ENCODE data around the gene AK2. TPM values are rescaled to one million over a fixed set of nuclear protein-coding genes. Genes with fewer than 3 reads are reported as not detected.

The AK2 gene
- total and polyA plus RNA-seq, 4 donors, result 34.2 to 181 (median 115) TPM

DNA sequence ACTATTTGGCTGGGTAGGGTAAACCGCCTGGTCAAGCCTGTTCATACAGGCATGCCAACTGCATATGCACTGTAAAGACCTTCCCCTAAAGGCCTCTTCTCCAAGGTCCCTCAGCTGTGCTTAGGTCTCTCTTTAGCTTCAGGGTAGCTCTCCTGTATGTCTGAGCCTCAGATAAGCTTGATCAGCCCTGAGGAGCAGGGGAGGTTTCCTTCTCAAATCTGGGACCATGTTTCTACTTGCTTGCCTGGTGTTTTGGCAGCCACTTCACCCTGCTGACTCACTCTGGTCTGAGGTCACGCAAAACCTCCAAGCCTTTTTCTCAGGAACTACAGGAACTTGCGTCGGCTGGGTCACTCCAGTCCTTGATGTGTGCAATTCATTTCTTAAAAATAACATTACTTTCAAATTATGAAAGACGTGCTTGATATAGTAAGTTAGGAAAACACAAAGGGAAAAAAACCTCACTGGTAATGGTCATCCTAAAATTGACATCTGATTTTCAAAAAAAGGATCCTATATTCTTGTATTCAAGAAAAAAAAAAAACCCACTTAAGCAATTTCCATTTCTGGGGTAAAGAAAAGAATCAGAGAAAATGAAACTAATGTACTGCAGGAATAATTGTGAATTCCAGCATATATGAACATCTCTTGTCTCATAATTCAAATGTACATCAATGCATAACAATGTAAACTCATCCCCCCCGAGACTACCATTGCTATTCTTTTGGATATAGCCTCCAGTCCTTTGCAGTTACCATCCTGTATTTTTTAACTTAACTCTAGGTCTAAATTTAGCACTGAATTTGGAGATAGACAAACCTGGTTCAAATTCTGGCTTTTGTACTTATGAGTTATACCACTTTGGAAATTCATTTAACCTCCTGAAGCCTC, 47.3 kb downstream of the AK2 start:
- no peak overlapping the region for H3K4me3 ChIP-seq (ENCODE audit: low read depth in 1 of 3, low read length in 3 of 3)
- TF ChIP-seq, protein P1, sequence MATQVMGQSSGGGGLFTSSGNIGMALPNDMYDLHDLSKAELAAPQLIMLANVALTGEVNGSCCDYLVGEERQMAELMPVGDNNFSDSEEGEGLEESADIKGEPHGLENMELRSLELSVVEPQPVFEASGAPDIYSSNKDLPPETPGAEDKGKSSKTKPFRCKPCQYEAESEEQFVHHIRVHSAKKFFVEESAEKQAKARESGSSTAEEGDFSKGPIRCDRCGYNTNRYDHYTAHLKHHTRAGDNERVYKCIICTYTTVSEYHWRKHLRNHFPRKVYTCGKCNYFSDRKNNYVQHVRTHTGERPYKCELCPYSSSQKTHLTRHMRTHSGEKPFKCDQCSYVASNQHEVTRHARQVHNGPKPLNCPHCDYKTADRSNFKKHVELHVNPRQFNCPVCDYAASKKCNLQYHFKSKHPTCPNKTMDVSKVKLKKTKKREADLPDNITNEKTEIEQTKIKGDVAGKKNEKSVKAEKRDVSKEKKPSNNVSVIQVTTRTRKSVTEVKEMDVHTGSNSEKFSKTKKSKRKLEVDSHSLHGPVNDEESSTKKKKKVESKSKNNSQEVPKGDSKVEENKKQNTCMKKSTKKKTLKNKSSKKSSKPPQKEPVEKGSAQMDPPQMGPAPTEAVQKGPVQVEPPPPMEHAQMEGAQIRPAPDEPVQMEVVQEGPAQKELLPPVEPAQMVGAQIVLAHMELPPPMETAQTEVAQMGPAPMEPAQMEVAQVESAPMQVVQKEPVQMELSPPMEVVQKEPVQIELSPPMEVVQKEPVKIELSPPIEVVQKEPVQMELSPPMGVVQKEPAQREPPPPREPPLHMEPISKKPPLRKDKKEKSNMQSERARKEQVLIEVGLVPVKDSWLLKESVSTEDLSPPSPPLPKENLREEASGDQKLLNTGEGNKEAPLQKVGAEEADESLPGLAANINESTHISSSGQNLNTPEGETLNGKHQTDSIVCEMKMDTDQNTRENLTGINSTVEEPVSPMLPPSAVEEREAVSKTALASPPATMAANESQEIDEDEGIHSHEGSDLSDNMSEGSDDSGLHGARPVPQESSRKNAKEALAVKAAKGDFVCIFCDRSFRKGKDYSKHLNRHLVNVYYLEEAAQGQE (IDR thresholded peaks at IDR 0.05), result no peak
- TF ChIP-seq JUND (IDR thresholded peaks at IDR 0.05) (peak; percentile 47 to 67), NR2F2 (IDR thresholded peaks at IDR 0.05) (peak; percentile 48), YY1 (IDR thresholded peaks at IDR 0.05) (no peak), EGR1 (IDR thresholded peaks at IDR 0.05; ENCODE audit: low read depth in 2 of 2) (no peak)
- TF ChIP-seq, protein P2, sequence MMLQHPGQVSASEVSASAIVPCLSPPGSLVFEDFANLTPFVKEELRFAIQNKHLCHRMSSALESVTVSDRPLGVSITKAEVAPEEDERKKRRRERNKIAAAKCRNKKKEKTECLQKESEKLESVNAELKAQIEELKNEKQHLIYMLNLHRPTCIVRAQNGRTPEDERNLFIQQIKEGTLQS (IDR thresholded peaks at IDR 0.05), result no peak
- WGBS, result 73% methylated on average over 6 of the region's 6 CpGs

DNA sequence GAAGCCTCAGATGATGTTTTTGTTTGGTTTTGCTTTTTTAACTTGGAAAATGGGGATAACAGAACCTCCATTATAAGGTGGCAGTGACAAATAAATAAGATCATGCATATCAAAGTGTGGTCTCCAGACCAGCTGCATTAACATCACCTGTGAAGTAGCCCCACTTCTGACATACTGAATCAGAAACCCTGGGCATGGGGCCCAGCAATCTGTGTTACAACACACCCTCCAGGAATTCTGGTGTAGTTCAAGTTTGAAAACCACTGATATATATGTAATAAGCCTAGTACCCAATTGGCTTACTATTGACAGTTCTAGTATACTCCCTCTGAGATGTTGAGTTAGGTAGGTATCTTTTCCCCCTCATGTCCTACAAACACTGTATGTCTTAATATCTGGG, 48.0 kb downstream of the AK2 start:
- Histone ChIP-seq H3K4me3 (ENCODE audit: low read depth in 1 of 3, low read length in 3 of 3) (no peak overlapping the region), H3K36me3 (ENCODE audit: control insufficient read depth in 4 of 4, insufficient read depth in 3 of 4, low read depth in 1 of 4, low read length in 3 of 4) (no peaks in the 10 kb centered on the region), H3K9me3 (ENCODE audit: control insufficient read depth in 4 of 4, low read length in 3 of 4) (no peaks in the 10 kb centered on the region), H3K9ac (ENCODE audit: low read depth in 1 of 2, low read length in 2 of 2) (no peak overlapping the region), H3K27ac (ENCODE audit: low read depth in 1 of 2, low read length in 2 of 2) (peak overlapping the region; percentile 58 to 70), H3K27me3 (ENCODE audit: control insufficient read depth in 4 of 4, insufficient read depth in 4 of 4, low read length in 3 of 4) (no peaks in the 10 kb centered on the region), H3K4me1 (ENCODE audit: control insufficient read depth in 4 of 4, insufficient read depth in 4 of 4, low read length in 3 of 4) (peaks cover 0 to 8% (median 5%) of the 10 kb centered on the region in 4 donors)
- no peak for DNase-seq (ENCODE audit: low spot score)
- TF ChIP-seq, protein P1 (IDR thresholded peaks at IDR 0.05), result no peak
- TF ChIP-seq RAD21 (IDR thresholded peaks at IDR 0.05) (peak; percentile 30 to 31), SP1 (IDR thresholded peaks at IDR 0.05) (no peak)
- TF ChIP-seq, protein P3, sequence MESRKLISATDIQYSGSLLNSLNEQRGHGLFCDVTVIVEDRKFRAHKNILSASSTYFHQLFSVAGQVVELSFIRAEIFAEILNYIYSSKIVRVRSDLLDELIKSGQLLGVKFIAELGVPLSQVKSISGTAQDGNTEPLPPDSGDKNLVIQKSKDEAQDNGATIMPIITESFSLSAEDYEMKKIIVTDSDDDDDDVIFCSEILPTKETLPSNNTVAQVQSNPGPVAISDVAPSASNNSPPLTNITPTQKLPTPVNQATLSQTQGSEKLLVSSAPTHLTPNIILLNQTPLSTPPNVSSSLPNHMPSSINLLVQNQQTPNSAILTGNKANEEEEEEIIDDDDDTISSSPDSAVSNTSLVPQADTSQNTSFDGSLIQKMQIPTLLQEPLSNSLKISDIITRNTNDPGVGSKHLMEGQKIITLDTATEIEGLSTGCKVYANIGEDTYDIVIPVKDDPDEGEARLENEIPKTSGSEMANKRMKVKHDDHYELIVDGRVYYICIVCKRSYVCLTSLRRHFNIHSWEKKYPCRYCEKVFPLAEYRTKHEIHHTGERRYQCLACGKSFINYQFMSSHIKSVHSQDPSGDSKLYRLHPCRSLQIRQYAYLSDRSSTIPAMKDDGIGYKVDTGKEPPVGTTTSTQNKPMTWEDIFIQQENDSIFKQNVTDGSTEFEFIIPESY (IDR thresholded peaks at IDR 0.05), result no peak

More for the DNA sequence above, 47.3 kb downstream of the AK2 start:
- Histone ChIP-seq H3K27me3 (ENCODE audit: control insufficient read depth in 4 of 4, insufficient read depth in 4 of 4, low read length in 3 of 4) (no peaks in the 10 kb centered on the region), H3K9me3 (ENCODE audit: control insufficient read depth in 4 of 4, low read length in 3 of 4) (no peaks in the 10 kb centered on the region), H3K4me1 (ENCODE audit: control insufficient read depth in 4 of 4, insufficient read depth in 4 of 4, low read length in 3 of 4) (peaks cover 0 to 8% (median 5%) of the 10 kb centered on the region in 4 donors), H3K9ac (ENCODE audit: low read depth in 1 of 2, low read length in 2 of 2) (peak overlapping the region in 1 of 2 donors; percentile 16), H3K27ac (ENCODE audit: low read depth in 1 of 2, low read length in 2 of 2) (peak overlapping the region; percentile 58 to 70), H3K36me3 (ENCODE audit: control insufficient read depth in 4 of 4, insufficient read depth in 3 of 4, low read depth in 1 of 4, low read length in 3 of 4) (no peaks in the 10 kb centered on the region)
- no peak for DNase-seq (ENCODE audit: low spot score)
